T follicular helper cell (primary cell): ENCODE measurements around the gene DLX1.
"Not testable (repeated sequence)": the region's sequence is repeated elsewhere in the genome, so short reads cannot be mapped to it uniquely, and the experiment has no call there.

ENCODE experiments used
- DNase-seq: peaks from one replicate; pipeline ENCODE4 v3.0.0-alpha.2; 2020; ENCODE audit warnings: low read depth
- total RNA-seq, 2 experiments: gene quantifications; one replicate each; lab custom pipeline; 2026; lab: John Stamatoyannopoulos, UW

Gene DLX1
- 0 to 0.06 reads per million in 2 experiments for total RNA-seq

GRCh38 chr2:172085460-172086159 lies at the start of gene DLX1:
Gene DLX1, plus strand, starts transcription at chr2:172085507. Its CDS starts 171 bp downstream, at chr2:172085678.
- DNase-seq = no peak

DNA sequence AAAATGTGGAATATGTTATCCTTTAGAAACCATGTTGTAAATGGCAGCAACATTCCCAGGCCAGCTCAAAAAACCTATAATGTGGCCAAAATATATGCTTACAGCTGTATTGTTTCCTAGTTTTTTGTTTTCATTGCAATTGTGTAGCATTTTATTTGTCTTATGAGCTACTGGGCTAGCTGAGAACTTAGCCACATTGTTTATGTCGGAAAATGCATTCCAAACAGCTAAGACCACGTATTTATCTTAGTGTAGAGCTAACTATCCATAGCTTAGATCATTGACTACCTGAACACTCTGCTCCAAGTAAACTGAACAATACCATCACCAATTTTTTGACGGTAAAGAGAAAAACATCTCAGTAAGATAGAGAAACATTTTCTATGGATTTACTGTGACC lies 47.2 kb upstream of the DLX1 start:
- no peak for DNase-seq

DNA sequence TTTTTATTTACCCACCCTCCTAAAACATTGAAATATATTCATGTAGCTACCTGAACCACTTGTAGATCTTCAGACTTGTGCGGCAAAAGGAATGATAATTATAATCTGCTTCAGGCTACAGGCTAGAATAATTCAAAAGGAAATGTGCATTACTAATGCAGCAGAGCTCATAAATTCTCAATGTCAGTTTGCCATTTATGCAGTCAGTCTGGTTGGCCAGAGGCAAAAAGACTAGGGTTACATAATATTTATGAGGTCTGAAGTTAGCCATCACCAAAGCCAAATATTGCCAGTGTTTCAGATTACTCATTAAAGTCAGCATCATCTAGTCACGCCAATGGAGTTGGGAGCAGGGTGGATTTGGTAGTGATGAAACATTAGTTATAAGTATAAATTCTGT lies 46.7 kb upstream of the DLX1 start:
- DNase-seq = no peak

DNA sequence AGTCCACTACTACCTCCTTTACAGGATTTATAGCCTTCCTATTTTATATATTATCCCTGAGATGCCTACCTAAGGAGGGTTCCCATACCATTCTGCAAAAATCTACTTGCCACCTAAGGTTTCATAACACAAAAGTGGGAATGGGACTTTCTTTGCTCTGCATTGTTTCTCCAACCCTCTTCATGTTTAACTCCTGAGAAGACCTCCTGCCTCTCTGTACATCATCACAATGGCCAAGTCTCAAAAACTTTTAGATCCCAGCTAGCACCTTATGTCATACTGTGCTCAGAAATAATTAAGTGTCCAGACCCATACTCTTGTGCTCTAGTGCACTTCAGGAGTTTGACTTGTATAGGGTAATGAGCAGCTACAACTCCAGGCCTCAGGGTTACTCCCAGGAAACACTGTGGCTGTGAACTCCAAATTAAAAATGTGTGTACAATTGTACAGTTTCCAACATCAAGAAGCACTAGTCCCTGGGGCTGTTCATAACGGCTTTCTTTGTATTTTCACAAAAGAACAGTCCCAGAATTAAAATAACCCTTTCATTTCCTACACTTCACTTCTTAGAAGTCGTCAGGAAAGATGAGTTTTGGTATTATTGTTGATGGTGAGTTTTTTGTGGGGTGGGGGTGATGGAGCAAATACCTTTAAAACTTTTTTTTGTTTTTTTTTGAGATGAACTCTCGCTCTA lies 46.1 kb upstream of the DLX1 start:
- no peak for DNase-seq

DNA sequence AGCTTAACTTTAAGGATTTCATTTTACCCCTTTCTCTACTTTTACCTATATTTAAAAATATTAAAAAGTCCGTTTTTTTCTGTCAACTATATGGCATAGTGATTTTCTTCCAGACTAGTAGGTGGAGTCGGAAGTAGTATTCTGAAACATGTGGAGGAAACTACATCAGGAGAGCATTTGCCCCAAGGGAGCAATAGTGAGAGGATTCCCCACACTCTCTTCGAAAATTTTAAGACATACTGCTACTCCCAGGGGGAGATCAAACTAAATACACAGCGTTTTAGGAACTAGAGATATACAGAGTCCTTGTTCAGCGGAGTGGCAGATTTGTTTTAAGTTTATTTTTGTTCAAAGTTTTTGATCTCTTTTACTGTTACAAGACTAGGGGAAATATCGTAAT lies 45.0 kb upstream of the DLX1 start:
- DNase-seq = no peak

DNA sequence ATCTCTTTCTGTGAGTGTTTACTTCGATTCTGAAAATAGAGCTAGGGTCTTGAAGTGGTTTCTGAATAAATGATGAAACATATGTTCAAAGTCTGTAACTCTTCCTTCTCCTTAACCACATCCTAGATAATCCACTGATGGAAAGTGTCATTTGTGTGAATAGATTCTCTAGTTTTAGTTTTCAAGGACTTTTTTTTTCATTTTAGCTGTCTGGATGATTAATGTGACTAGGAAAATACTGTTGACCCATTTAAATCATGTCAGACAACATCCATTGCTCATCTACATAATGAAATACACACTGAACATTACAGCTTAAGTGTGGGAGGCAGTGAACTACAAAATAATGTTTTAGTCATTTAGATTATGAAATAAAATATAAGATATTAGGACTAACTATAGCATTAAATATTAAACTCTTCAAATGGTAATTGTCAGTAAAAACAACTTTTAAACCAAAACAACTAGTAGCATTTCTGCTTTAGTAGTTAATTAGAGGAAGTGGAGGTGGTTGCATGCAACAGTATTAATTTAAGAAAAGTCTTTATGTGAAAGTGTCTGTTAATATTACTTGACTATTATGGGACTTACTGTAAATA lies 39.1 kb upstream of the DLX1 start:
- no peak for DNase-seq

GRCh38 chr2:172046866-172047565 lies 38.3 kb upstream of the DLX1 start:
- DNase-seq = no peak

DNA sequence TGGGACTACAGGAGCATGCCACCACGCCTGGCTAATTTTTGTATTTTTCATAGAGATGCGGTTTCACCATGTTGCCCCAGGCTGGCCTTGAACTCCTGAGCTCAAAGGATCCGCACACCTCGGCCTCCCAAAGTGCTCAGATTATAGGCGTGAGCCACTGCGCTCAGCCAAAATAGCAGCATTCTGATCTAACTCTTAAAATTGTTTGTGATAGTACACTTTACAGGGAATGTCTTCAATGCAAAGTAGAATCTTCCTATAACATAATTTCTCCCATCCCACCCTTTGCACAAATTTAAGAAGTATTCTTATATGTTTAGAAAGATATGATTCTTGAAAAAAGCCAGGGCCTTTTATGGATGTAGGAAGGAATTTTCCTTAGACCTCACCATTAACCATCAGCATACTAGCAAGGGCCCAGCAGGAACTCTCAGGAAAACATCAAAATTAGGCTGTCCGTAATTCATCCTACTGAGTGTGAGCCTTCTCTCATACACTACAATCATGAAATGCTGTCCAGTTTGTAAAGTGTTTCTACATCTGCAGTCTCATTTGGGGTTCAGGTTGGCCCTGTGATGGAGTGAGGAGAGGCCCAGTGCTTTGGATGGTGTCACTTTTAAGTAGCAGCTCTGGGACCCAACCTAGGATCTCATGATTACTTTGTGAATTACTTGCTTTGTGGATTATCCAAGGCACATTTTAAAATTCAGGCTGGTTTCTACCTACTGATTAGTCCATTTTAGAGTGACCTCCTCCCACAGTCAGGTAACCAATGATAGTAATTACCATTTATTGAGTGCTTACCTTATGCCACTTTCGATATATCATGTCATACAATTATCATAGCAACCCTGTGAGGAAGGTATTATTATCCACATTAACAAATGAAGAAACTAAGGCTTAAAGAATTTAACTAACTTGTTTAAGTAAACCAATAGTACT lies 37.5 kb upstream of the DLX1 start:
- no peak for DNase-seq

GRCh38 chr2:172048508-172049503 lies 36.5 kb upstream of the DLX1 start:
- DNase-seq = no peak

DNA sequence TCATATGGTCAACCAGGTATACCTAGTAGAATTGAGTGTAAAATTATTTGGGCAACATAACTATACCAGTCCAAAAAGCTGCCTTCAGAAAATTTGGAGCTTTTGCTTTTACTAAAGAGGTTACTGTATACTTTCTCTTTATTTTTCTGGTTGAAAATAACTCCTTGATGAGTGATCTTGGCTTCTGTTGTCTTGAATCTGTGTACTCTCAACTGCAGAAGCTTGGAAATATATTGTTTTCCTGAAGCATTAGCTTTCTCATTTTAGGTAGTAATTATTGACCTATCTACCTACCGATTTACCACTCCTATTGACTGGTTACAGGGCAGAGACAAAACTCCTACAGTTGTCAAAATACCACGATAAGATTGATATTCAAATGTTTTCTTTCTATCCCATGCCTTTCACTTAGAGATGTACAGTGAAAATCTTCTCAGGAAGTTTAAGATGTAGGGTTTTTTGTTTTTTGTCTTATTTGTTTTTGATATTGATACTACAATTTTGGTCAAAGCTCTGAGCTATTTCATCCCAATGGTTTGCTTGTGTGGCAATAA lies 35.7 kb upstream of the DLX1 start:
- no peak for DNase-seq

GRCh38 chr2:172050479-172051125 lies 34.7 kb upstream of the DLX1 start:
- no peak for DNase-seq

- no peak for DNase-seq
These were observed 33.0 kb upstream of the DLX1 start for GRCh38 chr2:172052000-172052983.

- DNase-seq = no peak
These were observed 31.8 kb upstream of the DLX1 start for GRCh38 chr2:172053486-172053885.

DNA sequence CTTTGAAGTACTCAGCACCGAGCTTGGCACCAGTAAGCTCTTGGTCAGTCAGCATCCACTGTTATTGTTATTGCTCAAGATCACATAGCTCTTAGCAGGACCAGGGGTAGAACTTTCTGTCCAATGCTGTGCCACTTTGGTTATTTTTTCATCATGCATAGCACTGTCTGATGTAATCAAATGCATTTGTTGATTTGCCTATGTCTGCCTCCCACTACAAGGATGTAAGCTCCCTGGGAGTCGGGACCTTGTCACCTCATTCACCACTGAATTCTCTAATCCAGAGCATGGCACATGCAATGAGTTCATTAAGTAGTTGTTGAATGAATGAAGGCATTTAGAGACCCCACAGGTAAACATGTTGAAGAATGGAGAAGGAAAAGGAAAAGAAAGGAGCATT lies 29.0 kb upstream of the DLX1 start:
- DNase-seq = no peak

- DNase-seq = no peak
These were observed 26.6 kb upstream of the DLX1 start for GRCh38 chr2:172058660-172059059.

GRCh38 chr2:172060118-172060517 lies 25.2 kb upstream of the DLX1 start:
- DNase-seq = not testable (repeated sequence)

DNA sequence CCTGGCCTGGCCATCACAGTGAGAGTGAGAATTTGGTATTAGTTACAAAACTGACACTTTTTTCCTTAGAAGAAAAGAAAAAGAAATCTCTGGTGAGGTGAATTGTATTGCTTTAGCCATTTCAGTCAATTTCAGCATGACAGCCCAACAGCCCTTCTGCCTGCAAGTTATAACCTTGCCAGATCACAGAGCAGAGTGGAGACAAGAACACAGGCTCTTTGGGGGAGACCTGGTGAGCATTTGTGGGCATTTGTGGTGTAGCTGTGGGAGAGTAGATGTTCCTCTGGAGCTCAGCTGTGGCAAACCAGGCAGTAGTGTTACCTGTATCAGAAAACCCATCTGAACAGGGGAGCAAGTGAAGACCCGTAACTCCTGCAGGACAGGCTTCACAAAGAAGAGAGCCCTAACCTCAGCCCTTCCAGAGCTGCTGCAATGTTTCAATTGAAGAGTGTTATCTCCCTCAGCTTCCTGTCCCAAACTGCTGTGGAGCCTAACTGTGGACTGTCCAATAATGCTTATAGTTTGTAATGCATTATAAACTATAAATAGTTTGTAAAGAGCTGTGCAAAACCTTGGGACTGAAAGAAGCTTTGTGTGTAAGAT lies 22.8 kb upstream of the DLX1 start:
- DNase-seq = no peak

- DNase-seq = no peak
These were observed 21.9 kb upstream of the DLX1 start for GRCh38 chr2:172063446-172063845.
